ENCODE measurements around the gene TARM1.
"Not testable (repeated sequence)": the region's sequence is repeated elsewhere in the genome, so short reads cannot be mapped to it uniquely, and the experiment has no call there.

The TARM1 gene

GRCh38 chr19:54073829-54074228 lies 7.3 kb downstream of the TARM1 start:
- Mint-ChIP-seq H3K36me3 (ENCODE audit: low read depth) (no peaks in the 10 kb centered on the region), H3K27ac (no peak overlapping the region), H3K4me3 (no peak overlapping the region), H3K4me1 (ENCODE audit: low read depth) (no peaks in the 10 kb centered on the region), H3K9me3 (no peaks in the 10 kb centered on the region), H3K27me3 (no peaks in the 10 kb centered on the region)

GRCh38 chr19:54069470-54069869 lies 11.7 kb downstream of the TARM1 start:
- H3K4me3 Mint-ChIP-seq: no peak overlapping the region
- no peaks in the 10 kb centered on the region for H3K36me3 Mint-ChIP-seq (ENCODE audit: low read depth)
- peaks cover 7% of the 10 kb centered on the region for H3K27me3 Mint-ChIP-seq
- H3K9me3 Mint-ChIP-seq: no peaks in the 10 kb centered on the region
- H3K27ac Mint-ChIP-seq: no peak overlapping the region
- H3K4me1 Mint-ChIP-seq (ENCODE audit: low read depth): no peaks in the 10 kb centered on the region

- H3K27me3 Mint-ChIP-seq: peaks cover 16% of the 10 kb centered on the region
- no peaks in the 10 kb centered on the region for H3K4me1 Mint-ChIP-seq (ENCODE audit: low read depth)
- no peak within 1 kb of the TSS for H3K4me3 Mint-ChIP-seq
- H3K27ac Mint-ChIP-seq: no peak within 1 kb of the TSS
- no peaks in the 10 kb centered on the region for H3K9me3 Mint-ChIP-seq
- H3K36me3 Mint-ChIP-seq (ENCODE audit: low read depth): no peaks in the 10 kb centered on the region
These were observed 17.6 kb downstream of the TARM1 start, which contains the start of gene VSTM1 for GRCh38 chr19:54063350-54064116. Gene VSTM1 (minus strand): TSS chr19:54063897. CDS start chr19:54063777, 120 bp downstream.

GRCh38 chr19:54062643-54063042 lies 18.5 kb downstream of the TARM1 start:
- no peak overlapping the region for H3K4me3 Mint-ChIP-seq
- H3K9me3 Mint-ChIP-seq: no peaks in the 10 kb centered on the region
- no peaks in the 10 kb centered on the region for H3K36me3 Mint-ChIP-seq (ENCODE audit: low read depth)
- no peak overlapping the region for H3K27ac Mint-ChIP-seq
- peaks cover 16% of the 10 kb centered on the region for H3K27me3 Mint-ChIP-seq
- no peaks in the 10 kb centered on the region for H3K4me1 Mint-ChIP-seq (ENCODE audit: low read depth)

GRCh38 chr19:54047616-54048015 lies 33.5 kb downstream of the TARM1 start:
- Mint-ChIP-seq H3K9me3 (peaks cover 8% of the 10 kb centered on the region), H3K27me3 (peaks cover 41% of the 10 kb centered on the region), H3K27ac (no peak overlapping the region), H3K4me3 (no peak overlapping the region), H3K4me1 (ENCODE audit: low read depth) (no peaks in the 10 kb centered on the region), H3K36me3 (ENCODE audit: low read depth) (no peaks in the 10 kb centered on the region)

- Mint-ChIP-seq H3K4me3 (no peak overlapping the region), H3K27ac (no peak overlapping the region), H3K4me1 (ENCODE audit: low read depth) (no peaks in the 10 kb centered on the region), H3K9me3 (peaks cover 8% of the 10 kb centered on the region), H3K27me3 (peaks cover 46% of the 10 kb centered on the region), H3K36me3 (ENCODE audit: low read depth) (no peaks in the 10 kb centered on the region)
These were observed 35.4 kb downstream of the TARM1 start for GRCh38 chr19:54045771-54046170.

- H3K4me3 Mint-ChIP-seq: no peak overlapping the region
- H3K4me1 Mint-ChIP-seq (ENCODE audit: low read depth): no peaks in the 10 kb centered on the region
- no peaks in the 10 kb centered on the region for H3K36me3 Mint-ChIP-seq (ENCODE audit: low read depth)
- no peaks in the 10 kb centered on the region for H3K9me3 Mint-ChIP-seq
- H3K27ac Mint-ChIP-seq: no peak overlapping the region
- H3K27me3 Mint-ChIP-seq: peaks cover 38% of the 10 kb centered on the region
These were observed 38.2 kb downstream of the TARM1 start for GRCh38 chr19:54042989-54043388.

GRCh38 chr19:54041969-54042606 lies 39.1 kb downstream of the TARM1 start:
- H3K4me1 Mint-ChIP-seq (ENCODE audit: low read depth): no peaks in the 10 kb centered on the region
- H3K4me3 Mint-ChIP-seq: no peak overlapping the region
- no peaks in the 10 kb centered on the region for H3K36me3 Mint-ChIP-seq (ENCODE audit: low read depth)
- peaks cover 38% of the 10 kb centered on the region for H3K27me3 Mint-ChIP-seq
- no peak overlapping the region for H3K27ac Mint-ChIP-seq
- H3K9me3 Mint-ChIP-seq: no peaks in the 10 kb centered on the region

- Mint-ChIP-seq H3K27ac (no peak overlapping the region), H3K4me3 (no peak overlapping the region), H3K9me3 (no peaks in the 10 kb centered on the region), H3K4me1 (ENCODE audit: low read depth) (no peaks in the 10 kb centered on the region), H3K27me3 (peaks cover 23% of the 10 kb centered on the region), H3K36me3 (ENCODE audit: low read depth) (no peaks in the 10 kb centered on the region)
These were observed 41.2 kb downstream of the TARM1 start for GRCh38 chr19:54040003-54040402.

- not testable (repeated sequence) for H3K27ac Mint-ChIP-seq; H3K27me3 Mint-ChIP-seq; H3K4me1 Mint-ChIP-seq (ENCODE audit: low read depth); H3K4me3 Mint-ChIP-seq; H3K36me3 Mint-ChIP-seq (ENCODE audit: low read depth); H3K9me3 Mint-ChIP-seq
These were observed 44.6 kb downstream of the TARM1 start for GRCh38 chr19:54036542-54036941.

- Mint-ChIP-seq H3K36me3 (ENCODE audit: low read depth) (no peaks in the 10 kb centered on the region), H3K27ac (no peak overlapping the region), H3K27me3 (peaks cover 14% of the 10 kb centered on the region), H3K9me3 (no peaks in the 10 kb centered on the region), H3K4me3 (no peak overlapping the region), H3K4me1 (ENCODE audit: low read depth) (no peaks in the 10 kb centered on the region)
These were observed 45.7 kb downstream of the TARM1 start for GRCh38 chr19:54035215-54036178.

GRCh38 chr19:54030895-54031586 lies 50.1 kb downstream of the TARM1 start:
- Mint-ChIP-seq H3K27ac (no peak overlapping the region), H3K9me3 (no peaks in the 10 kb centered on the region), H3K27me3 (peaks cover 22% of the 10 kb centered on the region), H3K4me3 (no peak overlapping the region), H3K4me1 (ENCODE audit: low read depth) (no peaks in the 10 kb centered on the region), H3K36me3 (ENCODE audit: low read depth) (no peaks in the 10 kb centered on the region)

GRCh38 chr19:54029930-54030490 lies 51.2 kb downstream of the TARM1 start:
- no peaks in the 10 kb centered on the region for H3K4me1 Mint-ChIP-seq (ENCODE audit: low read depth)
- no peaks in the 10 kb centered on the region for H3K9me3 Mint-ChIP-seq
- no peak overlapping the region for H3K4me3 Mint-ChIP-seq
- no peak overlapping the region for H3K27ac Mint-ChIP-seq
- peaks cover 22% of the 10 kb centered on the region for H3K27me3 Mint-ChIP-seq
- no peaks in the 10 kb centered on the region for H3K36me3 Mint-ChIP-seq (ENCODE audit: low read depth)

GRCh38 chr19:54029301-54029700 lies 51.9 kb downstream of the TARM1 start:
- Mint-ChIP-seq H3K4me3 (no peak overlapping the region), H3K4me1 (ENCODE audit: low read depth) (no peaks in the 10 kb centered on the region), H3K27me3 (peaks cover 27% of the 10 kb centered on the region), H3K9me3 (no peaks in the 10 kb centered on the region), H3K27ac (no peak overlapping the region), H3K36me3 (ENCODE audit: low read depth) (no peaks in the 10 kb centered on the region)
